HEK293T (cell line): ENCODE results near the gene MARK2.

Experiments
- CTCF ChIA-PET: fragments of 350-600 bp; formaldehyde crosslinking; extraction: SDS; loops from one replicate; lab custom pipeline; 2021; ENCODE audit warnings: antibody characterized with exemption, inconsistent platforms; lab: Yijun Ruan, JAX
- POLR2A ChIA-PET: fragments of 350-600 bp; formaldehyde crosslinking; extraction: SDS; loops from one replicate; lab custom pipeline; 2020; ENCODE audit warnings: antibody characterized with exemption, inconsistent platforms; lab: Yijun Ruan, JAX
- DNase-seq: peaks from one replicate; pipeline ENCODE4 v3.0.0; 2012; ENCODE audit warnings: mixed read lengths; ENCODE audit errors: extremely low spot score
- ARNT ChIP-seq: fragments of 450-650 bp; IDR thresholded peaks from 2 replicates; pipeline ENCODE4 v1.6.1; 2017; ENCODE audit warnings: mild to moderate bottlenecking
- BHLHE40 ChIP-seq: fragments of 450-650 bp; IDR thresholded peaks from 2 replicates; pipeline ENCODE4 v1.6.1; 2016; ENCODE audit warnings: mild to moderate bottlenecking, moderate library complexity, borderline replicate concordance
- CTBP1 ChIP-seq: fragments of 450-650 bp; IDR thresholded peaks from 2 replicates; pipeline ENCODE4 v1.6.1; 2016; ENCODE audit warnings: borderline replicate concordance
- ELF4 ChIP-seq: fragments of 450-650 bp; IDR thresholded peaks from 2 replicates; pipeline ENCODE4 v1.6.1; 2017; ENCODE audit warnings: antibody characterized with exemption
- FOXA1 ChIP-seq: fragments of 450-650 bp; IDR thresholded peaks from 2 replicates; pipeline ENCODE4 v1.6.1; 2016; ENCODE audit warnings: mild to moderate bottlenecking
- FOXK2 ChIP-seq: fragments of 450-650 bp; IDR thresholded peaks from 2 replicates; pipeline ENCODE4 v1.6.1; 2016; ENCODE audit warnings: mild to moderate bottlenecking
- FOXM1 ChIP-seq: fragments of 450-650 bp; IDR thresholded peaks from 2 replicates; pipeline ENCODE4 v1.6.1; 2017; ENCODE audit warnings: mild to moderate bottlenecking, borderline replicate concordance
- HDGF ChIP-seq: fragments of 450-650 bp; IDR thresholded peaks from 2 replicates; pipeline ENCODE4 v1.6.1; 2017; ENCODE audit warnings: antibody characterized with exemption, borderline replicate concordance
- L3MBTL2 ChIP-seq: fragments of 450-650 bp; conservative IDR thresholded peaks from 2 replicates; pipeline ENCODE4 v1.6.1; 2016; ENCODE audit warnings: mild to moderate bottlenecking
- LEF1 ChIP-seq: fragments of 450-650 bp; IDR thresholded peaks from 2 replicates; pipeline ENCODE4 v1.6.1; 2017; ENCODE audit warnings: mild to moderate bottlenecking, borderline replicate concordance
- NFRKB ChIP-seq: fragments of 450-650 bp; IDR thresholded peaks from 2 replicates; pipeline ENCODE4 v1.6.1; 2016; ENCODE audit warnings: mild to moderate bottlenecking, moderate library complexity
- SP1 ChIP-seq: fragments of 450-650 bp; IDR thresholded peaks from 2 replicates; pipeline ENCODE4 v1.6.1; 2017
- SUZ12 ChIP-seq: fragments of 450-650 bp; IDR thresholded peaks from 2 replicates; pipeline ENCODE4 v1.6.1; 2016; ENCODE audit warnings: mild to moderate bottlenecking
- TARDBP ChIP-seq: fragments of 450-650 bp; IDR thresholded peaks from 2 replicates; pipeline ENCODE4 v1.6.1; 2016
- ZNF384 ChIP-seq: fragments of 450-650 bp; IDR thresholded peaks from 2 replicates; pipeline ENCODE4 v1.6.1; 2016
- TF ChIP-seq, protein P1 (sequence below): fragments of 450-650 bp; IDR thresholded peaks from 2 replicates; pipeline ENCODE4 v1.6.1; 2016

The MARK2 gene

GRCh38 chr11:63879598-63880402, 40.9 kb downstream of the MARK2 start:
- ChIA-PET POLR2A (interaction anchor here (0.6 to 1.3 kb wide), 2 partner anchors 41 to 259 kb away, joined by 3 read pairs; no protein-coding TSS in a partner anchor), CTCF (interaction anchor here (0.6 to 0.7 kb wide), 3 partner anchors 26 to 232 kb away, joined by 4 to 5 read pairs (median 4); no protein-coding TSS in a partner anchor)
- DNase-seq = no peak
- TF ChIP-seq LEF1 (no peak), ELF4 (no peak), FOXK2 (no peak), FOXM1 (no peak), SP1 (no peak), L3MBTL2 (no peak)
- TF ChIP-seq, protein P1, sequence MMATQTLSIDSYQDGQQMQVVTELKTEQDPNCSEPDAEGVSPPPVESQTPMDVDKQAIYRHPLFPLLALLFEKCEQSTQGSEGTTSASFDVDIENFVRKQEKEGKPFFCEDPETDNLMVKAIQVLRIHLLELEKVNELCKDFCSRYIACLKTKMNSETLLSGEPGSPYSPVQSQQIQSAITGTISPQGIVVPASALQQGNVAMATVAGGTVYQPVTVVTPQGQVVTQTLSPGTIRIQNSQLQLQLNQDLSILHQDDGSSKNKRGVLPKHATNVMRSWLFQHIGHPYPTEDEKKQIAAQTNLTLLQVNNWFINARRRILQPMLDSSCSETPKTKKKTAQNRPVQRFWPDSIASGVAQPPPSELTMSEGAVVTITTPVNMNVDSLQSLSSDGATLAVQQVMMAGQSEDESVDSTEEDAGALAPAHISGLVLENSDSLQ = no peak

DNA sequence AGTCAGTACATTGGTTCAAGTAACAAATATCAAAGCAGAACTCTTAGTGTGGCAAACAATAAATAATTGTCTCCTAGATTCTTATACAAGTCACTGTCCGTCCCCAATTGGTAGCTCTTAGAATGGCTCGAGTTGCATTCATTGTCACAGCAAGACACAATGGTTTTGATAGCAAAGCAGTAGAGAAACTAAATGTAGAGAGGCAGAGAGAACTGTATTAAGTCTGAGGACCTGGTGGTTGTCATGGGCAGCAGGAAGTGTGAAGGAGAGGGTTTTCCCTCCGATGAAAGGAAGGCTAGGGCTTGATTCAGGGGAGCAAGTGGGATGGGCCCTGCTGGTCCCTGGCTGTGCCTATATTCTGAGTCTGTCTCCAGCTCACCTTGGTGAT, 41.5 kb downstream of the MARK2 start:
- TF ChIP-seq L3MBTL2 (no peak), FOXM1 (no peak), FOXA1 (no peak), TARDBP (no peak), FOXK2 (no peak)
- CTCF ChIA-PET = interaction anchor here (0.6 to 0.7 kb wide), 2 partner anchors 25 to 231 kb away, joined by 4 read pairs; no protein-coding TSS in a partner anchor
- POLR2A ChIA-PET = no interaction called here

GRCh38 chr11:63882555-63883242, 43.8 kb downstream of the MARK2 start:
- DNase-seq = no peak
- ChIA-PET CTCF (interaction anchor here (0.7 to 1.7 kb wide), 3 partner anchors 10 to 1915 kb away, joined by 3 to 10 read pairs (median 6); no protein-coding TSS in a partner anchor), POLR2A (interaction anchor here (1.1 kb wide), 1 partner anchor 10 kb away, joined by 3 read pairs; no protein-coding TSS in a partner anchor)
- TF ChIP-seq ARNT = no peak
- TF ChIP-seq HDGF = no peak
- no peak for TF ChIP-seq FOXK2
- TF ChIP-seq FOXM1 = no peak
- TF ChIP-seq CTBP1 = no peak
- TF ChIP-seq BHLHE40 = no peak
- no peak for TF ChIP-seq ZNF384
- no peak for TF ChIP-seq TARDBP
- no peak for TF ChIP-seq ELF4
- no peak for TF ChIP-seq LEF1
- TF ChIP-seq SP1 = no peak
- TF ChIP-seq NFRKB = no peak
- TF ChIP-seq, protein P1 = no peak
- TF ChIP-seq SUZ12 = no peak

More for the DNA sequence above, 41.5 kb downstream of the MARK2 start:
- DNase-seq = no peak

GRCh38 chr11:63883791-63884190, 44.9 kb downstream of the MARK2 start:
- CTCF ChIA-PET = interaction anchor here (1.0 to 1.7 kb wide), 2 partner anchors 9 to 11 kb away, joined by 3 to 6 read pairs; no protein-coding TSS in a partner anchor
- POLR2A ChIA-PET = no interaction called here
- no peak for TF ChIP-seq FOXM1
- no peak for TF ChIP-seq ZNF384
- no peak for TF ChIP-seq FOXK2
- TF ChIP-seq SP1 = no peak
- TF ChIP-seq ELF4 = no peak
- TF ChIP-seq LEF1 = no peak
- no peak for TF ChIP-seq TARDBP
- no peak for TF ChIP-seq ARNT
- TF ChIP-seq L3MBTL2 = no peak
- TF ChIP-seq CTBP1 = no peak
- TF ChIP-seq BHLHE40 = no peak
- TF ChIP-seq, protein P1 = no peak
- TF ChIP-seq NFRKB = no peak
- no peak for TF ChIP-seq FOXA1
- TF ChIP-seq SUZ12 = no peak
- no peak for DNase-seq

GRCh38 chr11:63884196-63884932, 45.5 kb downstream of the MARK2 start:
- ChIA-PET CTCF (interaction anchor here (1.6 to 1.7 kb wide), 2 partner anchors 12 to 61 kb away, joined by 3 to 6 read pairs; no protein-coding TSS in a partner anchor), POLR2A (interaction anchor here (0.6 kb wide), 1 partner anchor 72 kb away, joined by 3 read pairs; no protein-coding TSS in a partner anchor)
- TF ChIP-seq LEF1 (no peak), HDGF (no peak), FOXM1 (no peak), SUZ12 (no peak), NFRKB (no peak), CTBP1 (no peak), ZNF384 (no peak)
- TF ChIP-seq, protein P1 = no peak
- DNase-seq = no peak
